Cardiac muscle cell (in vitro differentiated cells and primary cell): ENCODE measurements around the gene ERBB4. TPM values are rescaled to one million over a fixed set of nuclear protein-coding genes. Genes with fewer than 3 reads are reported as not detected.

Experiments used
- DNase-seq, 2 donors: peaks; one replicate each; pipeline versions ENCODE4 v3.0.0 to v3.0.0-alpha.2; 2010 to 2017; ENCODE audit warnings: low read depth in 1 of 2, low spot score in 1 of 2
- H3K27ac ChIP-seq: fragments of 200-600 bp; sonication (generic); 2 replicates; pipeline ENCODE4 v1.5.1; 2016
- H3K27me3 ChIP-seq: fragments of 200-600 bp; sonication (generic); 2 replicates; pipeline ENCODE4 v1.6.0; 2016; ENCODE audit warnings: control low read depth
- H3K36me3 ChIP-seq: fragments of 200-600 bp; sonication (generic); 2 replicates; pipeline ENCODE4 v1.5.1; 2016; ENCODE audit warnings: control low read depth
- H3K4me1 ChIP-seq: fragments of 200-600 bp; sonication (generic); 2 replicates; pipeline ENCODE4 v1.8.1; 2017; ENCODE audit warnings: low read depth, mild to moderate bottlenecking, mixed run types
- H3K4me3 ChIP-seq: fragments of 200-600 bp; sonication (generic); 2 replicates; pipeline ENCODE4 v1.5.1; 2016; ENCODE audit warnings: mild to moderate bottlenecking
- H3K9me3 ChIP-seq: fragments of 200-600 bp; sonication (generic); 2 replicates; pipeline ENCODE4 v1.5.1; 2017; ENCODE audit warnings: low read depth, mild to moderate bottlenecking, control low read depth
- polyA plus RNA-seq: library from polyadenylated mRNA; unstranded; fragments of >200 nt; fragmentation: Nextera tagmentation; extraction: Ambion mirVana; gene quantifications from 2 replicates; pipeline ENCODE4 v1.2.1, GENCODE V29; 2016
- total RNA-seq: library from RNA; depleted of rRNA; stranded (reverse); fragments of >200 nt; gene quantifications from 2 replicates; pipeline ENCODE4 v1.2.3, GENCODE V29; 2016
- TF ChIP-seq, protein P1 (sequence below): IDR thresholded peaks from 2 replicates; pipeline ENCODE4 v1.5.1; 2012; ENCODE audit warnings: low read depth, mild to moderate bottlenecking, low read length

ERBB4 gene
- total RNA-seq (29.7 and 38.1 TPM in 2 replicates), polyA plus RNA-seq (42.1 and 54.6 TPM in 2 replicates)

DNA sequence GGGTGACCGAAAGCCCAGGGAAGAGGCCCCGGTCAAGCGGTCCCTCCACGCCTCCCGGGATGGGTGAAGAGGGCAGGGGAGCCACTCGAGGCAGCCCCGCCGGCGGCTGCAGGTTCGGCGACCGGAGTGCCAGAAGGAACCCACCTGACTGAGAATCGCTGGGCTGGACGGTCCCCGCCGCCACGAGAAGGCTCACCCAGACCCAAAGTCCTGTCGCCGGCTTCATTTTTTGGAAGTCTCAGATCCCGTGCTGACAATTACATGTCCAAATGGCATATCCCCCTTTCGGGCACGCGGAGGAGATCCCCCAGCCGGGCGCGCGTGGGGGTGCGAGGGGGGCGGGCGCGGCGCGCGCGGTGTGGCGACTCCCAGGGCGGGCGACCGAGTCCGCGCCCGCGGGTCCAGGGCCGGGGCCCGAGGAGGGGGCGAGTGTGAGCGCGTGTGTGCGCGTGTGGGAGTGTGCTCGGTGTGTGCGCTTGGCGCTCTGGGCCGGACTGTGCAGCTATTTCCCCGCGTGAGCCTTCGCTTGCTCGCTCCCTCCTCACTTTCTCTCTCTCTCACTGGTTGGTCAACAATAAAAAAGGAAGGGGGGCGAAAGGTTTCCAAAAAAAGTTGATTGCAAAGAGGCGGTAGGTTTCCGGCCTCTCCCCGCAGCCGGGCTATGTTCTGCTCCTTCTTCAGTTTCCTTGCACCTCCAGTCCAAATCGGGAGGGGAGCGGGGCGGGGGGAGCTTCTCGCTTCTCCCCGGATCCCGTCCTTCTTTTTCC lies at the start of gene ERBB4:
Gene ERBB4, minus strand, starts transcription at position 498 of the 767 bp plus-strand sequence. Its CDS starts 272 bp downstream, at position 226.
- Histone ChIP-seq H3K4me1 (peaks cover 27% of the 10 kb centered on the region), H3K27me3 (peaks cover 20% of the 10 kb centered on the region), H3K36me3 (no peaks in the 10 kb centered on the region), H3K9me3 (no peaks in the 10 kb centered on the region), H3K27ac (peak within 1 kb of the TSS; percentile 56), H3K4me3 (peak within 1 kb of the TSS; percentile 96)
- peak; percentile 18 to 54 for DNase-seq
- TF ChIP-seq, protein P1, sequence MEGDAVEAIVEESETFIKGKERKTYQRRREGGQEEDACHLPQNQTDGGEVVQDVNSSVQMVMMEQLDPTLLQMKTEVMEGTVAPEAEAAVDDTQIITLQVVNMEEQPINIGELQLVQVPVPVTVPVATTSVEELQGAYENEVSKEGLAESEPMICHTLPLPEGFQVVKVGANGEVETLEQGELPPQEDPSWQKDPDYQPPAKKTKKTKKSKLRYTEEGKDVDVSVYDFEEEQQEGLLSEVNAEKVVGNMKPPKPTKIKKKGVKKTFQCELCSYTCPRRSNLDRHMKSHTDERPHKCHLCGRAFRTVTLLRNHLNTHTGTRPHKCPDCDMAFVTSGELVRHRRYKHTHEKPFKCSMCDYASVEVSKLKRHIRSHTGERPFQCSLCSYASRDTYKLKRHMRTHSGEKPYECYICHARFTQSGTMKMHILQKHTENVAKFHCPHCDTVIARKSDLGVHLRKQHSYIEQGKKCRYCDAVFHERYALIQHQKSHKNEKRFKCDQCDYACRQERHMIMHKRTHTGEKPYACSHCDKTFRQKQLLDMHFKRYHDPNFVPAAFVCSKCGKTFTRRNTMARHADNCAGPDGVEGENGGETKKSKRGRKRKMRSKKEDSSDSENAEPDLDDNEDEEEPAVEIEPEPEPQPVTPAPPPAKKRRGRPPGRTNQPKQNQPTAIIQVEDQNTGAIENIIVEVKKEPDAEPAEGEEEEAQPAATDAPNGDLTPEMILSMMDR: no peak

- no peak overlapping the region for H3K27ac ChIP-seq
- no peaks in the 10 kb centered on the region for H3K36me3 ChIP-seq
- no peak for DNase-seq
- H3K9me3 ChIP-seq: no peaks in the 10 kb centered on the region
- TF ChIP-seq, protein P1: no peak
- no peaks in the 10 kb centered on the region for H3K4me1 ChIP-seq
- H3K4me3 ChIP-seq: no peak overlapping the region
- H3K27me3 ChIP-seq: no peaks in the 10 kb centered on the region
These were observed 41.5 kb upstream of the ERBB4 start for GRCh38 chr2:212580117-212580516.

- Histone ChIP-seq H3K36me3 (no peaks in the 10 kb centered on the region), H3K4me1 (peaks cover 5% of the 10 kb centered on the region), H3K9me3 (no peaks in the 10 kb centered on the region), H3K27ac (no peak overlapping the region), H3K27me3 (no peaks in the 10 kb centered on the region), H3K4me3 (no peak overlapping the region)
- TF ChIP-seq, protein P1: no peak
- no peak for DNase-seq
These were observed 17.7 kb upstream of the ERBB4 start for GRCh38 chr2:212556296-212556695.

GRCh38 chr2:212554233-212554632 lies 15.6 kb upstream of the ERBB4 start:
- Histone ChIP-seq H3K36me3 (no peaks in the 10 kb centered on the region), H3K9me3 (no peaks in the 10 kb centered on the region), H3K27ac (no peak overlapping the region), H3K4me3 (no peak overlapping the region), H3K27me3 (no peaks in the 10 kb centered on the region), H3K4me1 (peaks cover 7% of the 10 kb centered on the region)
- DNase-seq: no peak
- TF ChIP-seq, protein P1: no peak

- Histone ChIP-seq H3K27me3 (no peaks in the 10 kb centered on the region), H3K4me3 (no peak overlapping the region), H3K36me3 (no peaks in the 10 kb centered on the region), H3K9me3 (no peaks in the 10 kb centered on the region), H3K4me1 (peaks cover 21% of the 10 kb centered on the region), H3K27ac (peak overlapping the region; percentile 15)
- TF ChIP-seq, protein P1: no peak
- no peak for DNase-seq
These were observed 11.3 kb upstream of the ERBB4 start for GRCh38 chr2:212549941-212550340.
